Upper lobe of left lung (tissue), 6 donors: Measurements from ENCODE around the gene DTNA. TPM values are rescaled to one million over a fixed set of nuclear protein-coding genes. Genes with fewer than 3 reads are reported as not detected.

Experiments used
- ATAC-seq, 2 donors: fragments of 200-7000 bp; cut with Tn5 transposase; one replicate each; pipeline ENCODE4 v1.9.1; 2022; ENCODE audit warnings: mild to moderate bottlenecking in 2 of 2, moderate library complexity in 2 of 2; ENCODE audit not compliant: low FRiP score in 2 of 2
- DNase-seq, 2 donors: peaks; one replicate each; pipeline ENCODE4 v3.0.0-alpha.2; 2019 to 2020
- H3K27ac ChIP-seq, 4 donors: fragments of 200-600 bp; sonication (generic); one replicate each; pipeline ENCODE4 v1.5.1; 2016 to 2019
- H3K27me3 ChIP-seq, 4 donors: fragments of 200-600 bp; sonication (generic); one replicate each; pipeline ENCODE4 v1.5.1; 2017 to 2019
- H3K36me3 ChIP-seq, 4 donors: fragments of 200-600 bp; sonication (generic); one replicate each; pipeline ENCODE4 v1.5.1; 2016 to 2019
- H3K4me1 ChIP-seq, 4 donors: fragments of 200-600 bp; sonication (generic); one replicate each; pipeline ENCODE4 v1.5.1; 2018 to 2019
- H3K4me3 ChIP-seq, 4 donors: fragments of 200-600 bp; sonication (generic); one replicate each; pipeline ENCODE4 v1.5.1; 2017 to 2019; ENCODE audit warnings: mild to moderate bottlenecking in 2 of 4, moderate library complexity in 1 of 4
- H3K9me3 ChIP-seq, 4 donors: fragments of 200-600 bp; sonication (generic); one replicate each; pipeline ENCODE4 v1.5.1; 2018 to 2019
- EP300 ChIP-seq, 4 donors: sonication (generic); formaldehyde crosslinking; IDR thresholded peaks; one replicate each; pipeline ENCODE4 v1.5.1; 2017; ENCODE audit warnings: antibody characterized with exemption in 4 of 4, control low read depth in 2 of 4
- POLR2A ChIP-seq, 4 donors: fragments of 450-650 bp; IDR thresholded peaks; one replicate each; pipeline ENCODE4 v1.5.1; 2016 to 2017; ENCODE audit warnings: antibody characterized with exemption in 4 of 4, mild to moderate bottlenecking in 2 of 4
- POLR2AphosphoS5 ChIP-seq, 2 donors: sonication (generic); formaldehyde crosslinking; IDR thresholded peaks; one replicate each; pipeline ENCODE4 v1.5.1; 2017; ENCODE audit warnings: antibody characterized with exemption in 2 of 2
- WGBS, 2 donors: methylation state at CpG; one replicate each; pipeline ENCODE4 v1.1.5; 2017 to 2018; 5-methylcytosine and 5-hydroxymethylcytosine counted together
- total RNA-seq, 6 donors: library from RNA; depleted of rRNA in 4 of 6; stranded (reverse); fragments of >200 nt in 4 of 6; gene quantifications; one replicate each; pipeline versions ENCODE4 v1.1.0 to v1.2.1, GENCODE V29; 2016 to 2021
- TF ChIP-seq, protein P1 (sequence below), 6 experiments: fragments of 450-650 bp in 4 of 6; fragments of 200-600 bp in 2 of 6; sonication (generic) in 2 of 6; IDR thresholded peaks; one replicate each; pipeline ENCODE4 v1.5.1; 2016 to 2019; ENCODE audit warnings: antibody characterized with exemption in 6 of 6
- donor health status: DM: no; HTN: no; CAD: no; lungs with moderate emphysema.
- donor health status: DM: no; HTN: yes; CAD: no; lungs with severe emphysema.

Gene DTNA
- total RNA-seq, 6 donors from 2014 or later: 7.2 to 25.1 (median 16.7) TPM

GRCh38 chr18:34858188-34858587, 148.1 kb downstream of the DTNA start:
- H3K27ac ChIP-seq: no peak overlapping the region
- H3K36me3 ChIP-seq: no peaks in the 10 kb centered on the region
- H3K4me3 ChIP-seq: no peak overlapping the region
- TF ChIP-seq POLR2AphosphoS5 (IDR thresholded peaks at IDR 0.05) (no peak), POLR2A (IDR thresholded peaks at IDR 0.05) (no peak), EP300 (IDR thresholded peaks at IDR 0.05) (no peak)
- TF ChIP-seq, protein P1, sequence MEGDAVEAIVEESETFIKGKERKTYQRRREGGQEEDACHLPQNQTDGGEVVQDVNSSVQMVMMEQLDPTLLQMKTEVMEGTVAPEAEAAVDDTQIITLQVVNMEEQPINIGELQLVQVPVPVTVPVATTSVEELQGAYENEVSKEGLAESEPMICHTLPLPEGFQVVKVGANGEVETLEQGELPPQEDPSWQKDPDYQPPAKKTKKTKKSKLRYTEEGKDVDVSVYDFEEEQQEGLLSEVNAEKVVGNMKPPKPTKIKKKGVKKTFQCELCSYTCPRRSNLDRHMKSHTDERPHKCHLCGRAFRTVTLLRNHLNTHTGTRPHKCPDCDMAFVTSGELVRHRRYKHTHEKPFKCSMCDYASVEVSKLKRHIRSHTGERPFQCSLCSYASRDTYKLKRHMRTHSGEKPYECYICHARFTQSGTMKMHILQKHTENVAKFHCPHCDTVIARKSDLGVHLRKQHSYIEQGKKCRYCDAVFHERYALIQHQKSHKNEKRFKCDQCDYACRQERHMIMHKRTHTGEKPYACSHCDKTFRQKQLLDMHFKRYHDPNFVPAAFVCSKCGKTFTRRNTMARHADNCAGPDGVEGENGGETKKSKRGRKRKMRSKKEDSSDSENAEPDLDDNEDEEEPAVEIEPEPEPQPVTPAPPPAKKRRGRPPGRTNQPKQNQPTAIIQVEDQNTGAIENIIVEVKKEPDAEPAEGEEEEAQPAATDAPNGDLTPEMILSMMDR (IDR thresholded peaks at IDR 0.05): no peak
- WGBS, 2 donors: 86 to 89% methylated on average over 3 to 5 of the region's 5 CpGs
- no peaks in the 10 kb centered on the region for H3K27me3 ChIP-seq
- no peaks in the 10 kb centered on the region for H3K9me3 ChIP-seq
- DNase-seq: no peak
- no peak for ATAC-seq
- no peaks in the 10 kb centered on the region for H3K4me1 ChIP-seq

DNA sequence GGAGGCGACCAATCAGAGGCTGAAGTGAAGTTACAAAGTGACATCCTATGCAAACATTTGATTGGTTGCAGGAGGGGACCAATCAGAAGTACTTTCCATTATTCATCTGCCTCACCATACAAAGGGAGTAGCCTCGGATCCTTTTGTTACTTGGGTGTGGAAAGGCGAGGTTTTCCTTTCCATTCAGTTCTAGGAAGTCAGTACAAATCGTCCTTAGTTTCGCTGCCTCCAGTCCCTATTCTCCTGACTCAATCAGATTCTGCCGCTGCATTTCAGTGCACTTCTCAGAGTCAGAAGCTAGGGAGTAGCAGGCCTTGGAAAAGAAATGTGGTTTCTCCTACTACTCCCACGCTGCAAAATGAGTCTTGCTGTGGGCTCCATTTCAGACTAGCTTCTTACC, 149.4 kb downstream of the DTNA start:
- ATAC-seq (no peak), DNase-seq (no peak)
- WGBS, 2 donors: 85% methylated on average over 7 of the region's 7 CpGs
- Histone ChIP-seq H3K4me3 (no peak overlapping the region), H3K36me3 (no peaks in the 10 kb centered on the region), H3K27me3 (no peaks in the 10 kb centered on the region), H3K9me3 (no peaks in the 10 kb centered on the region), H3K4me1 (no peaks in the 10 kb centered on the region), H3K27ac (no peak overlapping the region)
- TF ChIP-seq, protein P1 (IDR thresholded peaks at IDR 0.05): no peak
- no peak for TF ChIP-seq POLR2A (IDR thresholded peaks at IDR 0.05)
- TF ChIP-seq EP300 (IDR thresholded peaks at IDR 0.05): no peak

- 85 to 92% methylated on average over 3 of the region's 3 CpGs for WGBS, 2 donors
Measured at GRCh38 chr18:34862561-34862960, 152.5 kb downstream of the DTNA start.

GRCh38 chr18:34863702-34864101, 153.6 kb downstream of the DTNA start:
- Histone ChIP-seq H3K36me3 (no peaks in the 10 kb centered on the region), H3K4me3 (no peak overlapping the region), H3K9me3 (no peaks in the 10 kb centered on the region), H3K27me3 (no peaks in the 10 kb centered on the region), H3K27ac (no peak overlapping the region), H3K4me1 (no peaks in the 10 kb centered on the region)
- DNase-seq (no peak), ATAC-seq (no peak)
- 94 to 98% methylated on average over 3 of the region's 3 CpGs for WGBS, 2 donors
- TF ChIP-seq POLR2AphosphoS5 (IDR thresholded peaks at IDR 0.05) (no peak), POLR2A (IDR thresholded peaks at IDR 0.05) (no peak), EP300 (IDR thresholded peaks at IDR 0.05) (no peak)
- TF ChIP-seq, protein P1 (IDR thresholded peaks at IDR 0.05): no peak

More at GRCh38 chr18:34862561-34862960, 152.5 kb downstream of the DTNA start:
- no peak for DNase-seq
- H3K27ac ChIP-seq: no peak overlapping the region
- no peaks in the 10 kb centered on the region for H3K36me3 ChIP-seq
- H3K4me3 ChIP-seq: no peak overlapping the region
- ATAC-seq: no peak
- no peaks in the 10 kb centered on the region for H3K27me3 ChIP-seq
- H3K9me3 ChIP-seq: no peaks in the 10 kb centered on the region
- TF ChIP-seq, protein P1 (IDR thresholded peaks at IDR 0.05): no peak
- no peak for TF ChIP-seq EP300 (IDR thresholded peaks at IDR 0.05)
- no peak for TF ChIP-seq POLR2AphosphoS5 (IDR thresholded peaks at IDR 0.05)
- TF ChIP-seq POLR2A (IDR thresholded peaks at IDR 0.05): no peak
- no peaks in the 10 kb centered on the region for H3K4me1 ChIP-seq

DNA sequence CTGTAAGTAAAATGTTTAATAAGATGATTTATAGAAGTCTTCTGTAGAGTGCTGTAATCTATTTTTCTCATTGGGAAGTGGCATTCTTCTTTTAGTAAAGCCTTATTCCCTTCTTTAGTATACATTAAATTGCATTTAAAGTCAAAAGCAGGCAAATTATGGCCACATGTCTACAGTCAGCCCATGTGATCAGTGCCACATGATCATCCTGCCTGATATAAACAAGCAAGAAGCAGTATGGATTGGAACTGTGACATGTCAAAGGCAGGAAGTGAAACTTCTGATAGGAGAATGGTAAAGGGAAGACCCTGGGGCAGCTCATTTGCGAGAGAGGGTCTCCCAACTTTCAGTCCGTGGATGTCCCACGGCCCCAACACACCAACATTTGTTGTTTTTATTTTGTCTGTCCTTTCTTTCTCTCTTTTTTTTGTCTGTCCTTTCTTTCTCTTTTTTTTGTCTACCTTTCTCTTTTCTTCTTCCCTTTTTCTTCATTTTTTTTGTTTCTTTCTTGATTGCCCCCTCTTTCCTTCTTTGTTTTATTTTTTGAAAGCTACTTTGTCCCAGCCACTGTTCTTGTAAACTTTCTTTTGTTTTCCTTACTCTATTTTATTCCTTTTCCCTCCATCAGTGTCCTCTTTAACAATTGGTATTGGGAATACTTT, 154.9 kb downstream of the DTNA start:
- Histone ChIP-seq H3K4me3 (no peak overlapping the region), H3K27ac (no peak overlapping the region), H3K27me3 (no peaks in the 10 kb centered on the region), H3K36me3 (no peaks in the 10 kb centered on the region), H3K9me3 (no peaks in the 10 kb centered on the region), H3K4me1 (no peaks in the 10 kb centered on the region)
- 81 to 87% methylated on average over 3 of the region's 3 CpGs for WGBS, 2 donors
- DNase-seq (no peak), ATAC-seq (no peak)
- TF ChIP-seq POLR2AphosphoS5 (IDR thresholded peaks at IDR 0.05): no peak
- TF ChIP-seq POLR2A (IDR thresholded peaks at IDR 0.05): no peak
- TF ChIP-seq, protein P1 (IDR thresholded peaks at IDR 0.05): no peak
- TF ChIP-seq EP300 (IDR thresholded peaks at IDR 0.05): no peak
